ENCODE measurements around the gene INPP1. TPM values are rescaled to one million over a fixed set of nuclear protein-coding genes. Genes with fewer than 3 reads are reported as not detected.

Gene INPP1
- total RNA-seq, 2 donors from 2014 or later, result 1.7 to 3.5 TPM

DNA sequence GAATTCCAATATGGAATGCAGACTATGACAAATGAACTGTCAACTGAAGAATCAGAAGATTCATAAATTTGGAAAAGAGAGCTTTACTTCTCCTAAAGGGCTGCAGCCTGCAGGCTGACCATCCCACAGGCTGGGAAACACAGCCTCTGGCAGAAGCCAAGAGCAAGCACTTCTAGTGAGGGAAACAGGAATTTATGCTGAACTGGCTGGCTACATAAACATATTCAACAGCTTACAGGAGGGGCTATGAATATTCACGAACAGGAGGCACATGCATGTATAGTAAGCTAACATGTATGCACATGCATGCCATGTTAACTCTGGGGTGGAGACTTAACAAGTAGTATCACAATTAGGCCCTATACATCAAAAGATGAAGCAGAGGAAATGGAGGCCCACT is 41.3 kb upstream of the INPP1 start:
- Mint-ChIP-seq H3K4me3 (no peak overlapping the region), H3K27me3 (ENCODE audit: insufficient read depth) (no peaks in the 10 kb centered on the region), H3K36me3 (ENCODE audit: low read depth) (peaks cover 49% of the 10 kb centered on the region), H3K27ac (no peak overlapping the region), H3K9me3 (peaks cover 25% of the 10 kb centered on the region), H3K4me1 (peaks cover 27% of the 10 kb centered on the region)
- H3K9ac ChIP-seq (ENCODE audit: extremely low read depth, low read length, poor library complexity, severe bottlenecking), result no peak overlapping the region
- H3K4me1 ChIP-seq (ENCODE audit: control insufficient read depth, insufficient read depth, low read length), result peaks cover 4% of the 10 kb centered on the region
- peaks cover 32% of the 10 kb centered on the region for H3K9me3 ChIP-seq (ENCODE audit: control insufficient read depth, low read length)
- peak overlapping the region; percentile 67 for H3K4me3 ChIP-seq (ENCODE audit: low read length)
- TF ChIP-seq, protein P1, sequence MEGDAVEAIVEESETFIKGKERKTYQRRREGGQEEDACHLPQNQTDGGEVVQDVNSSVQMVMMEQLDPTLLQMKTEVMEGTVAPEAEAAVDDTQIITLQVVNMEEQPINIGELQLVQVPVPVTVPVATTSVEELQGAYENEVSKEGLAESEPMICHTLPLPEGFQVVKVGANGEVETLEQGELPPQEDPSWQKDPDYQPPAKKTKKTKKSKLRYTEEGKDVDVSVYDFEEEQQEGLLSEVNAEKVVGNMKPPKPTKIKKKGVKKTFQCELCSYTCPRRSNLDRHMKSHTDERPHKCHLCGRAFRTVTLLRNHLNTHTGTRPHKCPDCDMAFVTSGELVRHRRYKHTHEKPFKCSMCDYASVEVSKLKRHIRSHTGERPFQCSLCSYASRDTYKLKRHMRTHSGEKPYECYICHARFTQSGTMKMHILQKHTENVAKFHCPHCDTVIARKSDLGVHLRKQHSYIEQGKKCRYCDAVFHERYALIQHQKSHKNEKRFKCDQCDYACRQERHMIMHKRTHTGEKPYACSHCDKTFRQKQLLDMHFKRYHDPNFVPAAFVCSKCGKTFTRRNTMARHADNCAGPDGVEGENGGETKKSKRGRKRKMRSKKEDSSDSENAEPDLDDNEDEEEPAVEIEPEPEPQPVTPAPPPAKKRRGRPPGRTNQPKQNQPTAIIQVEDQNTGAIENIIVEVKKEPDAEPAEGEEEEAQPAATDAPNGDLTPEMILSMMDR (conservative IDR thresholded peaks at IDR 0.05), result no peak
- H3K27ac ChIP-seq (ENCODE audit: low read depth, low read length), result no peak overlapping the region
- H3K27me3 ChIP-seq (ENCODE audit: control insufficient read depth, insufficient read depth, low read length, poor library complexity, severe bottlenecking), result no peaks in the 10 kb centered on the region
- no peak for DNase-seq
- 90 to 100% methylated on average over 1 of the region's 1 CpG for WGBS, 2 experiments (ENCODE audit: insufficient coverage in 1 of 2, insufficient read length in 1 of 2)
- H3K36me3 ChIP-seq (ENCODE audit: control insufficient read depth, insufficient read depth, low read length), result peaks cover 25% of the 10 kb centered on the region

DNA sequence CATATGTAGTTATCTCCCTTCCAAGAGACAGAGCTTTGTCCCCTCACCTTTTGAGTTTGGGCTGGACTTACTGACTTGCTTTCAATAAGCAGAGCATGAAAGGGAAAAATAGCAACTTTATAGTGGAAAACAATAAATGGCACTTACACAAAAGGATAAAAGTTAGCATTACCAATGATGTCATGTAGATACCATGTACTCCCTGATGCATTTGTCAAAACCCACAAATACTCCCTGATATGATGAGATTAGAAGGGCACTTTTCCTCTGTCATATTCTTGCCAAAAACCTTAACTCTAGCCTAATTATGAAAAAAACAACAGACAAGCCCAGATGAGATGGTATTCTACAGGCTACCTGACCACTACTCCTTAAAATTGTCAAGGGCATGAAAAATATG is 39.7 kb upstream of the INPP1 start:
- Histone ChIP-seq H3K27ac (ENCODE audit: low read depth, low read length) (no peak overlapping the region), H3K9ac (ENCODE audit: extremely low read depth, low read length, poor library complexity, severe bottlenecking) (no peak overlapping the region), H3K36me3 (ENCODE audit: control insufficient read depth, insufficient read depth, low read length) (peaks cover 27% of the 10 kb centered on the region), H3K4me3 (ENCODE audit: low read length) (no peak overlapping the region), H3K4me1 (ENCODE audit: control insufficient read depth, insufficient read depth, low read length) (peaks cover 4% of the 10 kb centered on the region), H3K9me3 (ENCODE audit: control insufficient read depth, low read length) (peaks cover 24% of the 10 kb centered on the region), H3K27me3 (ENCODE audit: control insufficient read depth, insufficient read depth, low read length, poor library complexity, severe bottlenecking) (no peaks in the 10 kb centered on the region)
- DNase-seq, result no peak
- H3K27me3 Mint-ChIP-seq (ENCODE audit: insufficient read depth), result no peaks in the 10 kb centered on the region
- peaks cover 27% of the 10 kb centered on the region for H3K4me1 Mint-ChIP-seq
- peaks cover 53% of the 10 kb centered on the region for H3K36me3 Mint-ChIP-seq (ENCODE audit: low read depth)
- no peak overlapping the region for H3K4me3 Mint-ChIP-seq
- H3K27ac Mint-ChIP-seq, result no peak overlapping the region
- H3K9me3 Mint-ChIP-seq, result peaks cover 14% of the 10 kb centered on the region
- TF ChIP-seq, protein P1 (conservative IDR thresholded peaks at IDR 0.05), result no peak

DNA sequence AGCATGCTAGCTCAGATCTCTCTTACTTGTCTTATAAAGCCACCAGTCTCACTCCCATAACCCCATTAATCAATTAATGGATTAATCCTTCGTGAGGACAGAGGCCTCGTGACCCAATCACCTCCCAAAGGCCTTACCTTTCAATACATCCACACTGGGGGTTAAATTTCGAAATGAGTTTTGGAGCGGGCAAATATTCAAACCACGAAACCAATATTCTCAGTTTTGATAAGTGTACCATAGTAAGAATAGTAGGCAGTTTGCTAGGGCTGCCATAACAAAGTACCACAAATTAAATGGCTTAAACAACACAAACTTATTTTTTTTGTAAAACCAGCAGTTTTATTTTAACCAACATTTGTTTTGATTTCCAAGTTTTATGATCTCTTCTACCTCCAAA is 39.0 kb upstream of the INPP1 start:
- TF ChIP-seq, protein P1 (conservative IDR thresholded peaks at IDR 0.05), result no peak
- Histone ChIP-seq H3K27ac (ENCODE audit: low read depth, low read length) (no peak overlapping the region), H3K27me3 (ENCODE audit: control insufficient read depth, insufficient read depth, low read length, poor library complexity, severe bottlenecking) (no peaks in the 10 kb centered on the region), H3K9me3 (ENCODE audit: control insufficient read depth, low read length) (peaks cover 22% of the 10 kb centered on the region), H3K4me1 (ENCODE audit: control insufficient read depth, insufficient read depth, low read length) (peaks cover 4% of the 10 kb centered on the region), H3K36me3 (ENCODE audit: control insufficient read depth, insufficient read depth, low read length) (peaks cover 34% of the 10 kb centered on the region), H3K9ac (ENCODE audit: extremely low read depth, low read length, poor library complexity, severe bottlenecking) (no peak overlapping the region), H3K4me3 (ENCODE audit: low read length) (no peak overlapping the region)
- Mint-ChIP-seq H3K4me3 (no peak overlapping the region), H3K27ac (no peak overlapping the region), H3K27me3 (ENCODE audit: insufficient read depth) (no peaks in the 10 kb centered on the region), H3K36me3 (ENCODE audit: low read depth) (peaks cover 55% of the 10 kb centered on the region), H3K4me1 (peaks cover 27% of the 10 kb centered on the region), H3K9me3 (peaks cover 11% of the 10 kb centered on the region)
- no peak for DNase-seq
- WGBS, 2 experiments (ENCODE audit: insufficient coverage in 1 of 2, insufficient read length in 1 of 2), result 99 to 100% methylated on average over 1 to 5 of the region's 5 CpGs

Data from endodermal cell (in vitro differentiated cells).